ENCODE data around the gene NRCAM.

DNA sequence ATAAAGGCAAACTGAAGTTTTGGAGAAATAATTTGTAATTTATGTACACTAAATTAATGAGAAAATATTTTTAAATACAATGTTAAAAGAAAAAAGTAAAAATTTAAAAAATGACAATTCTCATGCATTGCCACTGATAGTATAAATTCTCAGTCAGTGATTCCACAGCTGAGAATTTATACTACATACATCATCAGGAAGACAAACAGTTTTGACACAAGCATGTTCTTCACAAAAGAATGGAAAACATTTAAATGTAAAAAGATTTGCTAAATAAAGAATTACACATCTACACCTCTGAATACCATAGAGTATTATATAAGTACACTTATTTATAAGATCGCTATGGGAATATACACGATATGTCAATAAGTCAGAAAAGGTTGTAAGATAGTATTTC, 225.0 kb downstream of the NRCAM start:
- TF ChIP-seq POU2F2 (IDR thresholded peaks at IDR 0.05; ENCODE audit: low read depth, low read length) (no peak), POLR2A (IDR thresholded peaks at IDR 0.05; ENCODE audit: low read depth, low read length) (no peak), POLR2AphosphoS5 (IDR thresholded peaks at IDR 0.05; ENCODE audit: low read depth, low read length) (no peak), SPI1 (IDR thresholded peaks at IDR 0.05; ENCODE audit: low read depth, low read length) (no peak), TAF1 (IDR thresholded peaks at IDR 0.05; ENCODE audit: low read depth, low read length) (no peak), PAX5 (IDR thresholded peaks at IDR 0.05; ENCODE audit: insufficient read depth, low read length, severe bottlenecking) (no peak)

Data from GM12891 (cell line).